A673 (cell line): ENCODE data around the gene MASP1. TPM values are rescaled to one million over a fixed set of nuclear protein-coding genes. Genes with fewer than 3 reads are reported as not detected.

Experiments used
- BruUV-seq: library from RNA; stranded (reverse); fragments of 400-500 nt; replicated peaks from 2 replicates; lab custom pipeline; 2021; lab: Mats Ljungman, UMichigan
- CTCF ChIA-PET: fragments of 300-600 bp; sonication (Branson Sonifier 250); formaldehyde crosslinking; loops from one replicate; lab custom pipeline; 2022; ENCODE audit warnings: antibody characterized with exemption; lab: Charles Lee
- POLR2A ChIA-PET: fragments of 300-600 bp; sonication (Branson Sonifier 250); formaldehyde crosslinking; loops from one replicate; lab custom pipeline; 2022; ENCODE audit warnings: antibody characterized with exemption; ENCODE audit not compliant: low non-redundant PET; lab: Charles Lee
- DNase-seq: peaks from one replicate; pipeline ENCODE4 v3.0.0-alpha.2; 2015; ENCODE audit warnings: low spot score
- H3K27ac ChIP-seq: fragments of 200-600 bp; sonication (generic); 2 replicates; pipeline ENCODE4 v1.5.1; 2016; ENCODE audit warnings: mixed run types, low read depth, mild to moderate bottlenecking, mixed read lengths, antibody characterized with exemption, low read length; ENCODE audit not compliant: poor library complexity, severe bottlenecking
- H3K27me3 ChIP-seq: fragments of 200-600 bp; sonication (generic); replicated peaks from 2 replicates; pipeline ENCODE4 v1.6.1; 2017; ENCODE audit warnings: mixed run types, low read depth, mild to moderate bottlenecking, mixed read lengths, antibody characterized with exemption, low read length; ENCODE audit not compliant: insufficient read depth, poor library complexity
- H3K36me3 ChIP-seq: fragments of 200-600 bp; sonication (generic); 2 replicates; pipeline ENCODE4 v1.6.1; 2016; ENCODE audit warnings: mixed run types, mild to moderate bottlenecking, mixed read lengths, antibody characterized with exemption, low read length; ENCODE audit not compliant: insufficient read depth, poor library complexity, severe bottlenecking
- H3K4me1 ChIP-seq: fragments of 200-600 bp; sonication (generic); 2 replicates; pipeline ENCODE4 v1.6.1; 2017; ENCODE audit warnings: mixed run types, mild to moderate bottlenecking, mixed read lengths, antibody characterized with exemption, low read length; ENCODE audit not compliant: insufficient read depth, poor library complexity, severe bottlenecking
- H3K4me3 ChIP-seq: fragments of 200-600 bp; sonication (generic); 2 replicates; pipeline ENCODE4 v1.5.1; 2016; ENCODE audit warnings: low read depth, mixed run types, mild to moderate bottlenecking, mixed read lengths, low read length; ENCODE audit not compliant: poor library complexity, severe bottlenecking
- H3K9me3 ChIP-seq: fragments of 200-600 bp; sonication (generic); 2 replicates; pipeline ENCODE4 v1.6.1; 2016; ENCODE audit warnings: mixed run types, low read depth, mild to moderate bottlenecking, mixed read lengths, antibody characterized with exemption, low read length; ENCODE audit not compliant: poor library complexity, severe bottlenecking
- EZH2 ChIP-seq: fragments of 200-600 bp; sonication (generic); IDR thresholded peaks from 2 replicates; pipeline ENCODE4 v1.6.1; 2017; ENCODE audit warnings: borderline replicate concordance, low read depth, mild to moderate bottlenecking, mixed read lengths, antibody characterized with exemption, low read length; ENCODE audit not compliant: poor library complexity, severe bottlenecking
- intact Hi-C: fragments of 100-400 bp; cut with micrococcal nuclease; formaldehyde crosslinking; loops from one replicate; pipeline ENCODE4 v1.10.0; 2022; ENCODE audit not compliant: unreplicated experiment
- total RNA-seq: library from RNA; stranded (reverse); gene quantifications from 2 replicates; pipeline ENCODE4 v1.2.3, GENCODE V29; 2021
- TF ChIP-seq, protein P1 (sequence below): fragments of 300-800, 200-600 bp; sonication (generic); conservative IDR thresholded peaks from 2 replicates; pipeline ENCODE4 v1.5.1; 2017; ENCODE audit warnings: low read depth, mild to moderate bottlenecking, antibody characterized with exemption, low read length, moderate library complexity, mixed read lengths

The MASP1 gene
- total RNA-seq, 1 experiment from 2014 or later: not detected

DNA sequence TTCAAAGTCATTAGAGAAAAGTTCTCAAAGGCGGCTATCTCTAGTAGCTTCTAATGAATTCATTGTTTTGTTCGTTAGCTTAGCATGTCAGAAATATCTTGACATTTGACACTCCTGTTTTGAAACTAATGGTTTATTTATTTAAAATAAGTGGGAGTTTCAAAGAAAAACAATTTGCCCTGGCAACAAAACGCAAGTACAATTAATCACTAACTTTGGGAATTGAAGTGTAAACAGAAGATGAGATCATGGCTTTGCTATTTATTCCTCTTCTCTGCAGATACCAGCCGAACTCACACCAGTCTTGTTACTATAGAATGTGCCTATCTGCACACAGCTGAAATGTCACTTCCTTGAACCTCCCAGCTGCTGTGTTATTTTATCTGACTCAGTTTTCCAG lies 27.5 kb downstream of the MASP1 start:
- POLR2A ChIA-PET: interaction anchor here (0.5 kb wide), 1 partner anchor 271 kb away, joined by 4 read pairs; no protein-coding TSS in a partner anchor
- no peak for DNase-seq
- no TSS peak for BruUV-seq

DNA sequence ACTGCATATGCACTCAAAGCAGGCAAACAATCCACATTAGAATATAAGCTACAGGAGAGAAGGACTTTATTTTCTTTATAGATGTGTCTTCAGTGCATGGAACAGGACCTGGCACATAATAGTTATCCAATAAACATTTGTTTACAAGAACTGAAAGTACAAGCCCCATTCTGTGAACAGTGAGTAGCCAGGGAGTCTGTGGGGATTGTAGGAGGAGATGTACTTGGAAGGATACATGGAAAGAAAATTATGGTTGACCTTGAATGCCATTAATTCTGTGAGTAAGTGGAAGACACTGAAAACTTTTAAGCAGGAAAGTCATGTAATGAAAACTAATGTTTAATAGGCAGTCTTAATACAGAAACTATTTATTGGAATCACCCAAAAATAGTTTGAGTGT lies 28.3 kb downstream of the MASP1 start:
- no peaks in the 10 kb centered on the region for H3K4me1 ChIP-seq
- H3K4me3 ChIP-seq: no peak overlapping the region
- no TSS peak for BruUV-seq
- intact Hi-C loops: no loop called here
- ChIA-PET POLR2A (no interaction called here), CTCF (no interaction called here)
- H3K27ac ChIP-seq: no peak overlapping the region
- no peaks in the 10 kb centered on the region for H3K27me3 ChIP-seq
- TF ChIP-seq EZH2: no peak
- TF ChIP-seq, protein P1, sequence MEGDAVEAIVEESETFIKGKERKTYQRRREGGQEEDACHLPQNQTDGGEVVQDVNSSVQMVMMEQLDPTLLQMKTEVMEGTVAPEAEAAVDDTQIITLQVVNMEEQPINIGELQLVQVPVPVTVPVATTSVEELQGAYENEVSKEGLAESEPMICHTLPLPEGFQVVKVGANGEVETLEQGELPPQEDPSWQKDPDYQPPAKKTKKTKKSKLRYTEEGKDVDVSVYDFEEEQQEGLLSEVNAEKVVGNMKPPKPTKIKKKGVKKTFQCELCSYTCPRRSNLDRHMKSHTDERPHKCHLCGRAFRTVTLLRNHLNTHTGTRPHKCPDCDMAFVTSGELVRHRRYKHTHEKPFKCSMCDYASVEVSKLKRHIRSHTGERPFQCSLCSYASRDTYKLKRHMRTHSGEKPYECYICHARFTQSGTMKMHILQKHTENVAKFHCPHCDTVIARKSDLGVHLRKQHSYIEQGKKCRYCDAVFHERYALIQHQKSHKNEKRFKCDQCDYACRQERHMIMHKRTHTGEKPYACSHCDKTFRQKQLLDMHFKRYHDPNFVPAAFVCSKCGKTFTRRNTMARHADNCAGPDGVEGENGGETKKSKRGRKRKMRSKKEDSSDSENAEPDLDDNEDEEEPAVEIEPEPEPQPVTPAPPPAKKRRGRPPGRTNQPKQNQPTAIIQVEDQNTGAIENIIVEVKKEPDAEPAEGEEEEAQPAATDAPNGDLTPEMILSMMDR: no peak
- no peak for DNase-seq
- H3K9me3 ChIP-seq: no peaks in the 10 kb centered on the region
- no peaks in the 10 kb centered on the region for H3K36me3 ChIP-seq

More for the DNA sequence above, 27.5 kb downstream of the MASP1 start:
- H3K27me3 ChIP-seq: no peaks in the 10 kb centered on the region
- CTCF ChIA-PET: no interaction called here
- no peak overlapping the region for H3K27ac ChIP-seq
- no peaks in the 10 kb centered on the region for H3K36me3 ChIP-seq
- H3K4me1 ChIP-seq: no peaks in the 10 kb centered on the region
- no peak for TF ChIP-seq EZH2
- TF ChIP-seq, protein P1: no peak
- H3K4me3 ChIP-seq: no peak overlapping the region
- intact Hi-C loops: no loop called here
- no peaks in the 10 kb centered on the region for H3K9me3 ChIP-seq

DNA sequence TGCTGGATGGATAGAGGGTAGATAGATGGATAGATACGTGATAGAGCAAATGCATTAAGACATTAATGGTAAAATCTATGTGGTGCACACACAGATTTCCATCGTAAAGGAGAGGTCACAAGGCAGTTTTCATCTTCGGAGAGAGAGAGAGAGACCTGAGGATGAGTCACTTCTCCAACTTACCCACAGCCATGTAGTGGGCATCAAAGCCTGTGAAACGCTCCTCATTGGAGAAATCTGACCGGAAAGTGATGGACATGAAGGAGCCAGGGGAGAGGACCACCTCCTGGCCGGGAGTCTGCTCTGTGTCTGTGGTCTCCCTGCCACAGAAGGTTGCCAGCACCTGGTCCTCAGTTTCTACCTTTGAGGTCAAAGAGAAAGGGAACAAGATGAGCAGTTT lies 29.2 kb downstream of the MASP1 start:
- H3K4me1 ChIP-seq: no peaks in the 10 kb centered on the region
- TF ChIP-seq, protein P1: no peak
- TF ChIP-seq EZH2: no peak
- intact Hi-C loops: no loop called here
- H3K27ac ChIP-seq: no peak overlapping the region
- no peaks in the 10 kb centered on the region for H3K9me3 ChIP-seq
- POLR2A ChIA-PET: no interaction called here
- no peak for DNase-seq
- CTCF ChIA-PET: interaction anchor here (0.6 kb wide), 1 partner anchor 11 kb away, joined by 4 read pairs; no protein-coding TSS in a partner anchor
- H3K36me3 ChIP-seq: no peaks in the 10 kb centered on the region
- H3K27me3 ChIP-seq: no peaks in the 10 kb centered on the region
- no peak overlapping the region for H3K4me3 ChIP-seq
- BruUV-seq: no TSS peak
